ENCODE results near the gene SUSD1. TPM values are rescaled to one million over a fixed set of nuclear protein-coding genes. Genes with fewer than 3 reads are reported as not detected.

The SUSD1 gene
- total RNA-seq, 4 donors from 2014 or later, result 9.5 to 17.3 (median 13.6) TPM

DNA sequence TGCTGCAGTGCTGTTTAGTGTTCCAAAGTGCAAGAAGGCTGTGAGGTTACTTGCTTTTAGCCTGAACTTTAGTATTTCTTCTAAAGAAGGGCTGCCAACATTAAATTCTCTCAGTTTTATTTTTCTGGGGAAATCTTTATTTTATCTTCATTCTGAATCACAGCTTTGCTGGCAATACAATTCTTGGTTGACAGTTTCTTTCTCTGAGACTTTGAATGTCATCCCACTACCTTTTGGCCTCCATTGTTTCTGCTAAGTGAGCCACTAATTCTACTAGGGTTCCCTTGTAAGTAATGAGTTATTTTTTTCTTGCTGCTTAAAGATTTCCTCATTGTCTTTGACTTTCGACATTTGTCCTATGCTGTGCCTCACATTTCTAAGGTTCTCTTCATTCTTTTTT lies 32.4 kb upstream of the SUSD1 start:
- no peak for TF ChIP-seq POLR2A (IDR thresholded peaks at IDR 0.05)
- TF ChIP-seq, protein P1, sequence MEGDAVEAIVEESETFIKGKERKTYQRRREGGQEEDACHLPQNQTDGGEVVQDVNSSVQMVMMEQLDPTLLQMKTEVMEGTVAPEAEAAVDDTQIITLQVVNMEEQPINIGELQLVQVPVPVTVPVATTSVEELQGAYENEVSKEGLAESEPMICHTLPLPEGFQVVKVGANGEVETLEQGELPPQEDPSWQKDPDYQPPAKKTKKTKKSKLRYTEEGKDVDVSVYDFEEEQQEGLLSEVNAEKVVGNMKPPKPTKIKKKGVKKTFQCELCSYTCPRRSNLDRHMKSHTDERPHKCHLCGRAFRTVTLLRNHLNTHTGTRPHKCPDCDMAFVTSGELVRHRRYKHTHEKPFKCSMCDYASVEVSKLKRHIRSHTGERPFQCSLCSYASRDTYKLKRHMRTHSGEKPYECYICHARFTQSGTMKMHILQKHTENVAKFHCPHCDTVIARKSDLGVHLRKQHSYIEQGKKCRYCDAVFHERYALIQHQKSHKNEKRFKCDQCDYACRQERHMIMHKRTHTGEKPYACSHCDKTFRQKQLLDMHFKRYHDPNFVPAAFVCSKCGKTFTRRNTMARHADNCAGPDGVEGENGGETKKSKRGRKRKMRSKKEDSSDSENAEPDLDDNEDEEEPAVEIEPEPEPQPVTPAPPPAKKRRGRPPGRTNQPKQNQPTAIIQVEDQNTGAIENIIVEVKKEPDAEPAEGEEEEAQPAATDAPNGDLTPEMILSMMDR (IDR thresholded peaks at IDR 0.05), result no peak
- intact Hi-C loops (cut with DNase I), result no loop called here
- Histone ChIP-seq H3K4me1 (peaks cover 8 to 9% of the 10 kb centered on the region in 2 donors), H3K9me3 (no peaks in the 10 kb centered on the region), H3K27me3 (no peaks in the 10 kb centered on the region), H3K4me3 (replicated peaks in 1 of 3) (no peak overlapping the region), H3K36me3 (no peaks in the 10 kb centered on the region), H3K27ac (no peak overlapping the region)
- no peak for DNase-seq
- 98 to 100% methylated on average over 1 of the region's 1 CpG for WGBS, 2 donors

DNA sequence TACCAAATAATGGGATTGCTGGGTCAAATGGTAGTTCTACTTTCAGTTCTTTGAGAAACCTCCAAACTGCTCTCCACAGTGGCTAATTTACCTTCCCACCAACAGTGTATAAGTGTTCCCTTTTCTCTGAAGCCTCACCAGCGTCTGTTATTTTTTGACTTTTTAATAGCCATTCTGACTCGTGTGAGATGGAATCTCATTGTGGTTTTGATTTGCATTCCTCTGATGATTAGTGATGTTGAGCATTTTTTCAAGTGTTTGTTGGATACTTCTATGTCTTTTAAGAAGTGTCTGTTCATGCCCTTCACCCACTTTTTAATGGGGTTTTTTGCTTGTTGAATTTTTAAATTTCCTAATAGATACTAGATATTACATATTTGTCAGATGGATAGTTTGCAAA lies 28.4 kb upstream of the SUSD1 start:
- Histone ChIP-seq H3K4me1 (peaks cover 4% of the 10 kb centered on the region in 2 donors), H3K27me3 (no peaks in the 10 kb centered on the region), H3K9me3 (no peaks in the 10 kb centered on the region), H3K4me3 (replicated peaks in 1 of 3) (no peak overlapping the region), H3K27ac (no peak overlapping the region), H3K36me3 (no peaks in the 10 kb centered on the region)
- TF ChIP-seq, protein P1 (IDR thresholded peaks at IDR 0.05), result no peak
- TF ChIP-seq POLR2A (IDR thresholded peaks at IDR 0.05), result no peak
- 65 to 82% methylated on average over 2 of the region's 2 CpGs for WGBS, 2 donors
- intact Hi-C loops (cut with DNase I), result no loop called here
- no peak for DNase-seq

DNA sequence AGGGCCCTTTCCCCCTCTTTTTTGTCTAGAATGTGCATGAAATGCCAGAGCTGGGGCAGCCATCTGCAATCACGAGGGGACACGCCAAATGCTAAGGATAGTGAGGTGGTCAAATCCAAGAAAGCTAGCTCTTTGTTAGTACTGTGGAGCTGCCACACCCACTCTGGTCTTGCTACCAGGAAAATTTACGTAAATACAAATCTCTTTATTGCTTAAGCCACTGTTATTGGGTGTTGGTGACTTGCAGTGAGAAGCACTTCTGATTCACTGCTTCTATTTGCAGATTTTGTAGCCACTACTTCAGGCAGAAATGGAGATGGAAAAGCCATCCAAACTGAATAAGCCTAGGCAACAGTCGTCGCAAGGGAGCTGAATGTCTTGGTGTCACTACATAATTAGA lies 25.6 kb upstream of the SUSD1 start:
- H3K4me1 ChIP-seq, result no peaks in the 10 kb centered on the region
- H3K9me3 ChIP-seq, result no peaks in the 10 kb centered on the region
- whole genome bisulfite sequencing, 2 donors, result 93 to 94% methylated on average over 5 of the region's 5 CpGs
- intact Hi-C loops (cut with DNase I), result no loop called here
- DNase-seq, result no peak
- no peak overlapping the region for H3K27ac ChIP-seq
- no peaks in the 10 kb centered on the region for H3K27me3 ChIP-seq
- no peak for TF ChIP-seq POLR2A (IDR thresholded peaks at IDR 0.05)
- TF ChIP-seq, protein P1 (IDR thresholded peaks at IDR 0.05), result no peak
- H3K36me3 ChIP-seq, result no peaks in the 10 kb centered on the region
- H3K4me3 ChIP-seq (replicated peaks in 1 of 3), result no peak overlapping the region

DNA sequence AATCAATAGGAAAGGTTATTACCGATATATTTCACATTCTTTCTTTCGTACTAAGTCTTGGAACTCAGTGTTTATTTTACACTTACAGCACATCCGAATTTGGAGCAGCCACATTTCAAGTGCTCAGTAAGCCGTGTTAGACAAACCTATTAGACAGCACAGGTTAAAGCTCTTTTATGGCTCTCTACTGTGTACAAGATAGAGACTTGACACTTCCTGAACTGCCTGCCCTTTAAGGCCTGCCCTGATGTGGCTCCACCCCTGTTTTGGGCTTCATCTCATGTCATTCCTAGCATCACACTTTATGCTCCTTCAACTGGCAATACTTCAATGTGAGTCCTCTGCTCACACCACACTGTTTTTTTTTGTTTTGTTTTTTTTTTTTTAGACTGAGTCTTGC lies 23.5 kb upstream of the SUSD1 start:
- H3K9me3 ChIP-seq, result no peaks in the 10 kb centered on the region
- no peaks in the 10 kb centered on the region for H3K27me3 ChIP-seq
- intact Hi-C loops (cut with DNase I), result no loop called here
- no peaks in the 10 kb centered on the region for H3K4me1 ChIP-seq
- TF ChIP-seq, protein P1 (IDR thresholded peaks at IDR 0.05), result no peak
- TF ChIP-seq POLR2A (IDR thresholded peaks at IDR 0.05), result no peak
- H3K36me3 ChIP-seq, result no peaks in the 10 kb centered on the region
- peak; percentile 22 to 56 for DNase-seq
- 23 to 50% methylated on average over 4 of the region's 4 CpGs for WGBS, 2 donors
- H3K27ac ChIP-seq, result no peak overlapping the region
- no peak overlapping the region for H3K4me3 ChIP-seq (replicated peaks in 1 of 3)

DNA sequence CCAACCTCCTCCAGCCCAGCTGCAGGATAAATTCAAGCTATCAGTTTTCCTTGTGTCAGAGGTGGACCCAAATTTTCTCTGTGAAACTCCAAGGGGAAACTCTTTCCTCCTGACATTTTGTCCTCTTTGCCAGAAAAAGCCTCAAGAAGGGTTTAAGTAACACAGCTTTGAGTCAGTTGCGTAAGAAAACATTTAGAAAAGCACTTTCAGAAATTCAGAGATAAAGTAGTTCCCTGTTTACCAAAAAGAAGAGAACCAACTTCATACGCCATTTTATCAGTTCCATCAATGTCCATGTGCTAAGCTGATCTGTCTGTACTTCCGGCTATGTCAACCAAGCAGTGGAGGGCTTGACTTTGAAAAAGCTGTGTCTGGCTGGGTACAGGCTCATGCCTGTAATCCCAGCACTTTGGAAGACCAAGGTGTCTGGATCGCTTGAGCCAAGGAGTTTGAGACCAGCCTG lies 19.9 kb upstream of the SUSD1 start:
- Histone ChIP-seq H3K4me1 (no peaks in the 10 kb centered on the region), H3K9me3 (no peaks in the 10 kb centered on the region), H3K27ac (peak overlapping the region in 1 of 3 donors; percentile 15), H3K27me3 (no peaks in the 10 kb centered on the region), H3K4me3 (replicated peaks in 1 of 3) (no peak overlapping the region), H3K36me3 (no peaks in the 10 kb centered on the region)
- WGBS, 2 donors, result 80 to 85% methylated on average over 4 of the region's 4 CpGs
- DNase-seq, result no peak
- no peak for TF ChIP-seq POLR2A (IDR thresholded peaks at IDR 0.05)
- TF ChIP-seq, protein P1 (IDR thresholded peaks at IDR 0.05), result no peak
- intact Hi-C loops (cut with DNase I), result no loop called here
